HCT116 (cell line): ENCODE results near the gene PXMP2. TPM values are rescaled to one million over a fixed set of nuclear protein-coding genes. Genes with fewer than 3 reads are reported as not detected.

Experiments used
- ATAC-seq: fragments of 200-7000 bp; cut with Tn5 transposase; 2 replicates; pipeline ENCODE4 v1.9.1; 2020; ENCODE audit warnings: mild to moderate bottlenecking, moderate library complexity
- BruUV-seq: library from RNA; stranded (reverse); fragments of 400-500 nt; replicated peaks from 2 replicates; lab custom pipeline; 2021; lab: Mats Ljungman, UMichigan
- CTCF ChIA-PET: fragments of 300-600 bp; sonication (Branson Sonifier 250); formaldehyde crosslinking; loops from one replicate; lab custom pipeline; 2021; ENCODE audit warnings: antibody characterized with exemption; lab: Charles Lee
- POLR2A ChIA-PET: fragments of 300-600, 350-600 bp; sonication (Branson Sonifier 250); formaldehyde crosslinking; loops from one replicate; lab custom pipeline; 2021; ENCODE audit warnings: antibody characterized with exemption; lab: Charles Lee
- RAD21 ChIA-PET, 2 experiments: fragments of 300-600 bp; sonication (Branson Sonifier 250); formaldehyde crosslinking; loops; one replicate each; lab custom pipeline; 2023; ENCODE audit warnings: low total read pairs in 2 of 2; ENCODE audit not compliant: uncharacterized antibody in 2 of 2, unreplicated experiment in 2 of 2, low non-redundant PET in 1 of 2; lab: Charles Lee
- DNase-seq: peaks from one replicate; pipeline ENCODE4 v3.0.0-alpha.2; 2010; ENCODE audit warnings: low read depth, low spot score
- H2AFZ ChIP-seq: fragments of 200-600 bp; shearing (Covaris generic), sonication (generic); 2 replicates; pipeline ENCODE4 v1.6.1; 2017; ENCODE audit warnings: low read depth, mixed run types, mixed read lengths, antibody characterized with exemption, low read length; ENCODE audit not compliant: poor library complexity, severe bottlenecking
- H3K27ac ChIP-seq: 2 replicates; pipeline ENCODE4 v1.5.1; 2012; ENCODE audit warnings: low read depth, low read length
- H3K27me3 ChIP-seq: fragments of 200-600 bp; sonication (generic); 2 replicates; pipeline ENCODE4 v1.6.1; 2016; ENCODE audit warnings: mixed run types, low read length, mixed read lengths; ENCODE audit not compliant: insufficient read depth
- H3K36me3 ChIP-seq, 2 experiments: fragments of 200-500 bp in 1 of 2; fragments of 200-600 bp in 1 of 2; sonication (Bioruptor generic) in 1 of 2; sonication (generic) in 1 of 2; 2 replicates each; pipeline versions ENCODE4 v1.5.1 to v1.6.1; 2014 to 2016; ENCODE audit warnings: low read length in 2 of 2, inconsistent platforms in 1 of 2, mixed read lengths in 1 of 2, mixed run types in 1 of 2; ENCODE audit not compliant: insufficient read depth in 2 of 2, control insufficient read depth in 1 of 2
- H3K4me1 ChIP-seq, 2 experiments: fragments of 200-600 bp in 1 of 2; sonication (generic) in 1 of 2; 2 replicates each; pipeline versions ENCODE4 v1.5.1 to v1.6.1; 2012 to 2017; ENCODE audit warnings: low read length in 2 of 2, inconsistent platforms in 1 of 2, mild to moderate bottlenecking in 1 of 2, mixed read lengths in 1 of 2, mixed run types in 1 of 2, moderate library complexity in 1 of 2; ENCODE audit not compliant: insufficient read depth in 2 of 2, control insufficient read depth in 1 of 2
- H3K4me2 ChIP-seq: fragments of 200-600 bp; sonication (generic); 2 replicates; pipeline ENCODE4 v1.6.1; 2017; ENCODE audit warnings: mixed run types, low read length, mixed read lengths
- H3K4me3 ChIP-seq, 2 experiments: fragments of 200-600 bp in 1 of 2; sonication (generic) in 1 of 2; replicated peaks in 1 of 2; 2 replicates each; pipeline ENCODE4 v1.5.1; 2011 to 2016; ENCODE audit warnings: low read length in 2 of 2, control low read depth in 1 of 2, low read depth in 1 of 2, mild to moderate bottlenecking in 1 of 2, mixed read lengths in 1 of 2, mixed run types in 1 of 2
- H3K79me2 ChIP-seq: fragments of 200-600 bp; sonication (generic); 2 replicates; pipeline ENCODE4 v1.6.1; 2017; ENCODE audit warnings: mild to moderate bottlenecking, mixed run types, low read length, moderate library complexity, mixed read lengths; ENCODE audit not compliant: insufficient read depth
- H3K9ac ChIP-seq: fragments of 200-600 bp; sonication (generic); 2 replicates; pipeline ENCODE4 v1.6.1; 2016; ENCODE audit warnings: low read length, mixed read lengths
- H3K9me2 ChIP-seq: fragments of 200-600 bp; sonication (generic), shearing (Covaris generic); 2 replicates; pipeline ENCODE4 v1.6.1; 2017; ENCODE audit warnings: mixed run types, mild to moderate bottlenecking, moderate library complexity; ENCODE audit not compliant: insufficient read depth
- H3K9me3 ChIP-seq, 2 experiments: fragments of 200-500 bp in 1 of 2; fragments of 200-600 bp in 1 of 2; sonication (Bioruptor generic) in 1 of 2; sonication (generic) in 1 of 2; 2 replicates each; pipeline ENCODE4 v1.6.1; 2014 to 2017; ENCODE audit warnings: low read length in 2 of 2, mixed read lengths in 2 of 2, inconsistent platforms in 1 of 2, low read depth in 1 of 2, mild to moderate bottlenecking in 1 of 2, mixed run types in 1 of 2, moderate library complexity in 1 of 2; ENCODE audit not compliant: control insufficient read depth in 1 of 2, insufficient read depth in 1 of 2
- H4K20me1 ChIP-seq: fragments of 200-600 bp; sonication (generic), shearing (Covaris generic); 2 replicates; pipeline ENCODE4 v1.6.1; 2017; ENCODE audit warnings: mixed run types, mild to moderate bottlenecking, moderate library complexity; ENCODE audit not compliant: insufficient read depth
- ATF3 ChIP-seq: IDR thresholded peaks from 2 replicates; pipeline ENCODE4 v1.6.1; 2012
- CBX3 ChIP-seq: IDR thresholded peaks from 2 replicates; pipeline ENCODE4 v1.6.1; 2012; ENCODE audit warnings: low read depth
- CTCF ChIP-seq, 3 experiments: fragments of 200-600 bp in 1 of 3; sonication (generic) in 1 of 3; IDR thresholded peaks in 2 of 3; conservative IDR thresholded peaks in 1 of 3; 2 replicates each; pipeline ENCODE4 v1.5.1; 2012 to 2017; ENCODE audit warnings: low read depth in 2 of 3, low read length in 2 of 3, antibody characterized with exemption in 1 of 3, borderline replicate concordance in 1 of 3, control low read depth in 1 of 3, mild to moderate bottlenecking in 1 of 3, mixed read lengths in 1 of 3, mixed run types in 1 of 3, moderate library complexity in 1 of 3; ENCODE audit not compliant: insufficient read depth in 1 of 3
- EGR1 ChIP-seq: IDR thresholded peaks from 2 replicates; pipeline ENCODE4 v1.6.1; 2012; ENCODE audit warnings: low read depth
- ELF1 ChIP-seq: IDR thresholded peaks from 2 replicates; pipeline ENCODE4 v1.6.1; 2012; ENCODE audit warnings: low read depth, borderline replicate concordance
- EZH2 ChIP-seq: fragments of 200-600 bp; sonication (generic); IDR thresholded peaks from 2 replicates; pipeline ENCODE4 v1.6.1; 2017; ENCODE audit warnings: antibody characterized with exemption, mixed run types
- EZH2phosphoT487 ChIP-seq: fragments of 200-600 bp; IDR thresholded peaks from 2 replicates; pipeline ENCODE4 v1.6.1; 2018; ENCODE audit warnings: antibody characterized with exemption, borderline replicate concordance
- FOSL1 ChIP-seq: IDR thresholded peaks from 2 replicates; pipeline ENCODE4 v1.6.1; 2012; ENCODE audit warnings: low read depth
- JUND ChIP-seq: IDR thresholded peaks from 2 replicates; pipeline ENCODE4 v1.6.1; 2012
- MAX ChIP-seq: IDR thresholded peaks from 2 replicates; pipeline ENCODE4 v1.6.1; 2012
- POLR2AphosphoS5 ChIP-seq: IDR thresholded peaks from 2 replicates; pipeline ENCODE4 v1.6.1; 2011; ENCODE audit warnings: mild to moderate bottlenecking, low read depth, low read length, moderate library complexity
- RAD21 ChIP-seq: IDR thresholded peaks from 2 replicates; pipeline ENCODE4 v1.6.1; 2012; ENCODE audit warnings: low read depth, mild to moderate bottlenecking
- REST ChIP-seq: IDR thresholded peaks from 2 replicates; pipeline ENCODE4 v1.6.1; 2012; ENCODE audit warnings: low read depth
- SP1 ChIP-seq: IDR thresholded peaks from 2 replicates; pipeline ENCODE4 v1.6.1; 2012; ENCODE audit warnings: low read depth
- TCF7L2 ChIP-seq: IDR thresholded peaks from 2 replicates; pipeline ENCODE4 v1.7.0; 2011; ENCODE audit warnings: borderline replicate concordance, inconsistent platforms; ENCODE audit not compliant: insufficient read depth, insufficient read length; ENCODE audit errors: extremely low read depth
- YY1 ChIP-seq: IDR thresholded peaks from 2 replicates; pipeline ENCODE4 v1.6.1; 2011; ENCODE audit warnings: low read length, low read depth, moderate library complexity, mild to moderate bottlenecking; ENCODE audit not compliant: insufficient replicate concordance; ENCODE audit errors: extremely low read depth
- ZBTB33 ChIP-seq: IDR thresholded peaks from 2 replicates; pipeline ENCODE4 v1.6.1; 2011; ENCODE audit warnings: mild to moderate bottlenecking, low read length, moderate library complexity; ENCODE audit not compliant: insufficient replicate concordance; ENCODE audit errors: extremely low read depth
- ZFX ChIP-seq: fragments of 450-650 bp; IDR thresholded peaks from 2 replicates; pipeline ENCODE4 v1.6.1; 2017
- intact Hi-C: fragments of 100-400 bp; cut with micrococcal nuclease; formaldehyde crosslinking; loops from 2 replicates; pipeline ENCODE4 v1.10.0; 2022
- total RNA-seq: library from RNA; stranded (reverse); gene quantifications from one replicate; pipeline ENCODE4 v1.2.1, GENCODE V29; 2021; ENCODE audit not compliant: unreplicated experiment

PXMP2 gene
- total RNA-seq, 1 experiment from 2014 or later = 30.9 TPM

- Histone ChIP-seq H3K27me3 (no peaks in the 10 kb centered on the region), H3K4me1 (no peaks in the 10 kb centered on the region), H3K9ac (no peak overlapping the region), H3K79me2 (0 out of 2 replicates have a peak, but pooled peaks cover 5% of the 10 kb centered on the region), H3K36me3 (peaks cover 47 to 54% of the 10 kb centered on the region in 2 experiments), H3K27ac (no peak overlapping the region), H4K20me1 (no peaks in the 10 kb centered on the region), H3K9me3 (no peaks in the 10 kb centered on the region), H3K4me3 (no peak overlapping the region), H3K4me2 (no peak overlapping the region), H3K9me2 (no peaks in the 10 kb centered on the region), H2AFZ (no peak overlapping the region)
- CTCF ChIA-PET = no interaction called here
- no peak for TF ChIP-seq REST
- no peak for TF ChIP-seq JUND
- no peak for TF ChIP-seq YY1
- no peak for TF ChIP-seq MAX
- no peak for TF ChIP-seq EGR1
- no peak for TF ChIP-seq ZFX
- no peak for TF ChIP-seq CTCF (IDR thresholded peaks at IDR 0.05 in 2 of 3, conservative IDR thresholded peaks at IDR 0.05 in 1 of 3; ENCODE audit: borderline replicate concordance in 1 of 3, insufficient read depth in 1 of 3, low read depth in 2 of 3, low read length in 2 of 3)
- TF ChIP-seq POLR2AphosphoS5 = no peak
- TF ChIP-seq SP1 = no peak
- no peak for TF ChIP-seq ATF3
- no peak for TF ChIP-seq TCF7L2
- no peak for TF ChIP-seq ELF1
- TF ChIP-seq FOSL1 = no peak
- no peak for TF ChIP-seq EZH2phosphoT487
- no peak for TF ChIP-seq CBX3
- no peak for TF ChIP-seq RAD21
- no peak for TF ChIP-seq EZH2
- TF ChIP-seq ZBTB33 = no peak
- ATAC-seq (0 out of 2 replicates have a peak, but pooled peaks have one; percentile 11), DNase-seq (no peak)
- POLR2A ChIA-PET = no interaction called here
- intact Hi-C loops = no loop called here
- RAD21 ChIA-PET = no interaction called here
- no TSS peak for BruUV-seq
Observed at GRCh38 chr12:132735496-132735895, 48.1 kb downstream of the PXMP2 start.
